Trophoblast cell (in vitro differentiated cells and primary cell): ENCODE results near the gene TRMO. TPM values are rescaled to one million over a fixed set of nuclear protein-coding genes. Genes with fewer than 3 reads are reported as not detected.
A peak's percentile ranks its signal among the peaks of the same experiment; 100 is the strongest.

Source experiments
- DNase-seq, 2 donors: peaks; one replicate each; pipeline ENCODE4 v3.0.0-alpha.2; 2016
- H2AFZ ChIP-seq: 2 replicates; pipeline ENCODE4 v1.6.1; 2013; ENCODE audit warnings: low read length, moderate library complexity, mild to moderate bottlenecking; ENCODE audit not compliant: insufficient read depth, poor library complexity
- H2AK5ac ChIP-seq: 2 replicates; pipeline ENCODE4 v1.6.1; 2013; ENCODE audit warnings: mild to moderate bottlenecking, low read length
- H2BK120ac ChIP-seq: 2 replicates; pipeline ENCODE4 v1.6.1; 2013; ENCODE audit warnings: low read length, mild to moderate bottlenecking, moderate library complexity; ENCODE audit not compliant: insufficient read depth, poor library complexity
- H2BK12ac ChIP-seq: 2 replicates; pipeline ENCODE4 v1.6.1; 2013; ENCODE audit warnings: mild to moderate bottlenecking, low read length, moderate library complexity
- H2BK5ac ChIP-seq: 2 replicates; pipeline ENCODE4 v1.6.1; 2013; ENCODE audit warnings: low read length, low read depth, moderate library complexity, mild to moderate bottlenecking; ENCODE audit not compliant: poor library complexity
- H3K14ac ChIP-seq: 2 replicates; pipeline ENCODE4 v1.6.1; 2013; ENCODE audit warnings: mild to moderate bottlenecking, low read length
- H3K18ac ChIP-seq: 2 replicates; pipeline ENCODE4 v1.6.1; 2013; ENCODE audit warnings: mild to moderate bottlenecking, low read length
- H3K23ac ChIP-seq: 2 replicates; pipeline ENCODE4 v1.6.1; 2013; ENCODE audit warnings: low read length
- H3K27ac ChIP-seq: 2 replicates; pipeline ENCODE4 v1.5.1; 2013; ENCODE audit warnings: low read depth, mild to moderate bottlenecking, inconsistent platforms, low read length, moderate library complexity
- H3K27me3 ChIP-seq: 2 replicates; pipeline ENCODE4 v1.6.1; 2013; ENCODE audit warnings: inconsistent platforms, mild to moderate bottlenecking, low read length, moderate library complexity; ENCODE audit not compliant: insufficient read depth
- H3K36me3 ChIP-seq, 2 experiments: 1 replicate in 1 of 2; 2 replicates in 1 of 2; pipeline ENCODE4 v1.6.1; 2013; ENCODE audit warnings: low read length in 2 of 2, mild to moderate bottlenecking in 2 of 2, moderate library complexity in 1 of 2; ENCODE audit not compliant: insufficient read depth in 2 of 2, control insufficient read depth in 1 of 2
- H3K4ac ChIP-seq: 2 replicates; pipeline ENCODE4 v1.6.1; 2013; ENCODE audit warnings: low read depth, mild to moderate bottlenecking, low read length, moderate library complexity
- H3K4me1 ChIP-seq, 2 experiments: 1 replicate in 1 of 2; 2 replicates in 1 of 2; pipeline ENCODE4 v1.6.1; 2013; ENCODE audit warnings: low read length in 2 of 2, mild to moderate bottlenecking in 2 of 2, moderate library complexity in 1 of 2; ENCODE audit not compliant: insufficient read depth in 2 of 2, control insufficient read depth in 1 of 2
- H3K4me2 ChIP-seq: 2 replicates; pipeline ENCODE4 v1.6.1; 2013; ENCODE audit warnings: inconsistent platforms, mild to moderate bottlenecking, low read length, moderate library complexity
- H3K4me3 ChIP-seq: 2 replicates; pipeline ENCODE4 v1.5.1; 2013; ENCODE audit warnings: mild to moderate bottlenecking, low read depth, low read length, inconsistent platforms
- H3K79me1 ChIP-seq: one replicate; pipeline ENCODE4 v1.6.1; 2013; ENCODE audit warnings: low read length
- H3K79me2 ChIP-seq: 2 replicates; pipeline ENCODE4 v1.6.1; 2013; ENCODE audit warnings: low read length, mild to moderate bottlenecking; ENCODE audit not compliant: control insufficient read depth, insufficient read depth, poor library complexity
- H3K9ac ChIP-seq: 2 replicates; pipeline ENCODE4 v1.6.1; 2013; ENCODE audit warnings: mild to moderate bottlenecking, low read length
- H3K9me3 ChIP-seq: 2 replicates; pipeline ENCODE4 v1.6.1; 2013; ENCODE audit warnings: low read depth, mild to moderate bottlenecking, control low read depth, inconsistent platforms, low read length; ENCODE audit not compliant: insufficient read depth
- H4K12ac ChIP-seq: 2 replicates; pipeline ENCODE4 v1.6.1; 2013; ENCODE audit warnings: low read depth, mild to moderate bottlenecking, low read length, moderate library complexity
- H4K8ac ChIP-seq: 2 replicates; pipeline ENCODE4 v1.6.1; 2013; ENCODE audit warnings: low read depth, mild to moderate bottlenecking, low read length, moderate library complexity
- H4K91ac ChIP-seq: one replicate; pipeline ENCODE4 v1.6.1; 2013; ENCODE audit warnings: low read depth, mild to moderate bottlenecking, low read length, moderate library complexity
- WGBS: extraction: QIAGEN DNeasy Blood & Tissue Kit; methylation state at CpG from one replicate; pipeline ENCODE4 v1.1.7; 2013; ENCODE audit warnings: missing lambda C conversion rate; ENCODE audit not compliant: insufficient read length, insufficient coverage; ENCODE audit errors: extremely low coverage; 5-methylcytosine and 5-hydroxymethylcytosine counted together
- polyA plus RNA-seq: library from polyadenylated mRNA; stranded (reverse); fragments of 200-250 nt; gene quantifications from 2 replicates; pipeline ENCODE4 v1.2.3, GENCODE V29; 2013

TRMO gene
- polyA plus RNA-seq = 3.0 and 3.4 TPM in 2 replicates

GRCh38 chr9:97921959-97922724 lies at the start of gene TRMO:
TRMO (minus strand) TSS chr9:97922500; CDS start chr9:97922493, 7 bp downstream.
- no peaks in the 10 kb centered on the region for H3K4me1 ChIP-seq
- peak within 1 kb of the TSS; percentile 20 for H3K14ac ChIP-seq
- peak within 1 kb of the TSS; percentile 50 for H3K4me2 ChIP-seq
- peak within 1 kb of the TSS; percentile 15 for H2BK5ac ChIP-seq
- H4K91ac ChIP-seq = peak within 1 kb of the TSS; percentile 31
- peak within 1 kb of the TSS; percentile 8 for H3K18ac ChIP-seq
- H3K79me1 ChIP-seq = peaks cover 4% of the 10 kb centered on the region
- peak within 1 kb of the TSS; percentile 4 for H3K4ac ChIP-seq
- H4K12ac ChIP-seq = peak within 1 kb of the TSS; percentile 79
- no peak within 1 kb of the TSS for H3K9ac ChIP-seq
- no peak within 1 kb of the TSS for H3K23ac ChIP-seq
- peak within 1 kb of the TSS; percentile 83 for H4K8ac ChIP-seq
- H2AFZ ChIP-seq = peak within 1 kb of the TSS; percentile 53
- peak within 1 kb of the TSS; percentile 22 for H2BK120ac ChIP-seq
- H3K27ac ChIP-seq = peak within 1 kb of the TSS; percentile 62
- no peaks in the 10 kb centered on the region for H3K79me2 ChIP-seq
- H2BK12ac ChIP-seq = no peak within 1 kb of the TSS
- WGBS = no CpG with 5 or more reads among the region's 54 CpGs
- DNase-seq = peak; percentile 97 to 99
- no peaks in the 10 kb centered on the region for H3K36me3 ChIP-seq
- H3K27me3 ChIP-seq = no peaks in the 10 kb centered on the region
- peak within 1 kb of the TSS; percentile 67 for H3K4me3 ChIP-seq
- no peaks in the 10 kb centered on the region for H3K9me3 ChIP-seq
- no peak within 1 kb of the TSS for H2AK5ac ChIP-seq

GRCh38 chr9:97970165-97970564 lies 47.9 kb upstream of the TRMO start:
- Histone ChIP-seq H3K79me1 (no peaks in the 10 kb centered on the region), H3K9me3 (no peaks in the 10 kb centered on the region), H2BK5ac (no peak overlapping the region), H3K27me3 (no peaks in the 10 kb centered on the region), H3K9ac (no peak overlapping the region), H2BK120ac (no peak overlapping the region), H3K36me3 (no peaks in the 10 kb centered on the region), H3K14ac (no peak overlapping the region), H4K91ac (no peak overlapping the region), H2AK5ac (no peak overlapping the region), H4K8ac (no peak overlapping the region), H2BK12ac (no peak overlapping the region), H3K4me1 (no peaks in the 10 kb centered on the region), H2AFZ (no peak overlapping the region), H4K12ac (no peak overlapping the region), H3K79me2 (no peaks in the 10 kb centered on the region), H3K4me3 (no peak overlapping the region), H3K27ac (no peak overlapping the region), H3K4ac (no peak overlapping the region), H3K4me2 (no peak overlapping the region), H3K18ac (no peak overlapping the region), H3K23ac (no peak overlapping the region)
- no peak for DNase-seq
- no CpG with 5 or more reads among the region's 7 CpGs for WGBS

GRCh38 chr9:97969014-97969413 lies 46.7 kb upstream of the TRMO start:
- no peaks in the 10 kb centered on the region for H3K79me1 ChIP-seq
- no CpG with 5 or more reads among the region's 2 CpGs for WGBS
- H3K18ac ChIP-seq = no peak overlapping the region
- no peak overlapping the region for H3K4ac ChIP-seq
- H3K4me1 ChIP-seq = no peaks in the 10 kb centered on the region
- H4K91ac ChIP-seq = no peak overlapping the region
- H3K27me3 ChIP-seq = no peaks in the 10 kb centered on the region
- H3K4me2 ChIP-seq = no peak overlapping the region
- no peaks in the 10 kb centered on the region for H3K79me2 ChIP-seq
- H4K12ac ChIP-seq = no peak overlapping the region
- no peak overlapping the region for H3K9ac ChIP-seq
- H2AFZ ChIP-seq = no peak overlapping the region
- DNase-seq = no peak
- H3K9me3 ChIP-seq = no peaks in the 10 kb centered on the region
- H2BK120ac ChIP-seq = no peak overlapping the region
- no peak overlapping the region for H2BK12ac ChIP-seq
- H3K27ac ChIP-seq = no peak overlapping the region
- no peaks in the 10 kb centered on the region for H3K36me3 ChIP-seq
- no peak overlapping the region for H3K23ac ChIP-seq
- H4K8ac ChIP-seq = no peak overlapping the region
- H3K4me3 ChIP-seq = no peak overlapping the region
- no peak overlapping the region for H2BK5ac ChIP-seq
- no peak overlapping the region for H3K14ac ChIP-seq
- no peak overlapping the region for H2AK5ac ChIP-seq

GRCh38 chr9:97966493-97966892 lies 44.2 kb upstream of the TRMO start:
- no peak overlapping the region for H2AFZ ChIP-seq
- H3K18ac ChIP-seq = no peak overlapping the region
- H3K79me2 ChIP-seq = no peaks in the 10 kb centered on the region

More at GRCh38 chr9:97966493-97966892, 44.2 kb upstream of the TRMO start:
- Histone ChIP-seq H3K27ac (no peak overlapping the region), H3K4ac (no peak overlapping the region), H3K23ac (no peak overlapping the region), H3K79me1 (no peaks in the 10 kb centered on the region), H4K91ac (no peak overlapping the region), H3K9ac (no peak overlapping the region), H3K14ac (no peak overlapping the region), H3K4me2 (no peak overlapping the region), H3K36me3 (no peaks in the 10 kb centered on the region), H3K4me3 (no peak overlapping the region), H2BK120ac (no peak overlapping the region), H4K12ac (no peak overlapping the region), H2BK5ac (no peak overlapping the region), H2BK12ac (no peak overlapping the region), H4K8ac (no peak overlapping the region), H3K4me1 (no peaks in the 10 kb centered on the region), H3K9me3 (no peaks in the 10 kb centered on the region), H2AK5ac (no peak overlapping the region), H3K27me3 (no peaks in the 10 kb centered on the region)
- DNase-seq = no peak
- no CpG with 5 or more reads among the region's 1 CpG for WGBS
